Coronary artery (tissue), 2 donors: ENCODE data around the gene URM1.

ENCODE experiments used
- DNase-seq: peaks from one replicate; pipeline ENCODE4 v3.0.0-alpha.2; 2017; ENCODE audit warnings: low spot score
- H3K27ac ChIP-seq, 2 donors: fragments of 200-600 bp; sonication (generic); one replicate each; pipeline ENCODE4 v1.5.1; 2016 to 2019
- H3K4me3 ChIP-seq: fragments of 200-600 bp; sonication (generic); 2 replicates; pipeline ENCODE4 v1.5.1; 2016; ENCODE audit warnings: mild to moderate bottlenecking, moderate library complexity
- TF ChIP-seq, protein P1 (sequence below): fragments of 200-600 bp; sonication (generic); IDR thresholded peaks from one replicate; pipeline ENCODE4 v1.5.1; 2019; ENCODE audit warnings: antibody characterized with exemption

Gene URM1

DNA sequence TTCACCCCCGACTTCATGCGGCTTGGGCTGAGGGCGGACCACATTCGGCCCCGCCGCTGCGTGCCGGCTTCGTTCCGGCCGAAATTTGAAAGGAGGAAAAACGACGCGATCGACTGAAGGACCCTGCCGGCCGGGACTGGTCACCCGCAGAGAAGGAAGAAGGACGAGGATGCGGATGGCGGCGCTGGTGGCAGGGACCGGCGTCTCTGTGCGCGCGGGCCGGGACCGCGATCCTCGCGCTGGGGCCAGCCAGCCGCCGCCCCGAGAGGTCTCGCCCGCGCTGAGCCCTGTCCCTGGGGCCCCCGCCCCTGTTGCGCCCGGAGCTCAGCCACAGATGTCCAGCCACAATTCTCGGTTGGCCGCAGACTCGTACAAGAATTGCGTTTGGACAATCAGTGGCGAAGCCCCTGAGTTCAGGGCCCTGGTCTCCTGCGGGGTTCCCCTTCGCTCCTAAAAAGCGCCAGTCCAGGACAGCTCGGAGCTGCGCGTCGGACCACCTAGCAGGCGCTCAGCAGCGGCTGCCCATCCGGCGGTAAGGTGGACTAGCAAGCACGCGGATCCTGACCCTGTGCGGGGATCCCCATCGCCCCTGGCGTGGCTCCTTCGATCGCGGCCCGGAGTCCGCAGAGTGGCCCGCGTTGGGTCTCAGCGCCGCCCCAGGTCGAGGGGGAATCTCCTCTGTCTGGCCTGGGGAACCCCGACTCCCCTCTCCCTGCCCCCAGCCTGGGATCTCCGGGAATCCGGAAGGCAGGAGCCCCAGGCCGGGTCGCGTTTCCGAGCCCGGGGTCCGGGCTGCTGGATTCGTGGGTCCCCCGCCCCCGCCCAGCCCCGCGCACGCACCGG is 21.3 kb downstream of the URM1 start:
- no peak for DNase-seq
- Histone ChIP-seq H3K4me3 (no peak overlapping the region), H3K27ac (no peak overlapping the region)
- TF ChIP-seq, protein P1, sequence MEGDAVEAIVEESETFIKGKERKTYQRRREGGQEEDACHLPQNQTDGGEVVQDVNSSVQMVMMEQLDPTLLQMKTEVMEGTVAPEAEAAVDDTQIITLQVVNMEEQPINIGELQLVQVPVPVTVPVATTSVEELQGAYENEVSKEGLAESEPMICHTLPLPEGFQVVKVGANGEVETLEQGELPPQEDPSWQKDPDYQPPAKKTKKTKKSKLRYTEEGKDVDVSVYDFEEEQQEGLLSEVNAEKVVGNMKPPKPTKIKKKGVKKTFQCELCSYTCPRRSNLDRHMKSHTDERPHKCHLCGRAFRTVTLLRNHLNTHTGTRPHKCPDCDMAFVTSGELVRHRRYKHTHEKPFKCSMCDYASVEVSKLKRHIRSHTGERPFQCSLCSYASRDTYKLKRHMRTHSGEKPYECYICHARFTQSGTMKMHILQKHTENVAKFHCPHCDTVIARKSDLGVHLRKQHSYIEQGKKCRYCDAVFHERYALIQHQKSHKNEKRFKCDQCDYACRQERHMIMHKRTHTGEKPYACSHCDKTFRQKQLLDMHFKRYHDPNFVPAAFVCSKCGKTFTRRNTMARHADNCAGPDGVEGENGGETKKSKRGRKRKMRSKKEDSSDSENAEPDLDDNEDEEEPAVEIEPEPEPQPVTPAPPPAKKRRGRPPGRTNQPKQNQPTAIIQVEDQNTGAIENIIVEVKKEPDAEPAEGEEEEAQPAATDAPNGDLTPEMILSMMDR, result no peak

DNA sequence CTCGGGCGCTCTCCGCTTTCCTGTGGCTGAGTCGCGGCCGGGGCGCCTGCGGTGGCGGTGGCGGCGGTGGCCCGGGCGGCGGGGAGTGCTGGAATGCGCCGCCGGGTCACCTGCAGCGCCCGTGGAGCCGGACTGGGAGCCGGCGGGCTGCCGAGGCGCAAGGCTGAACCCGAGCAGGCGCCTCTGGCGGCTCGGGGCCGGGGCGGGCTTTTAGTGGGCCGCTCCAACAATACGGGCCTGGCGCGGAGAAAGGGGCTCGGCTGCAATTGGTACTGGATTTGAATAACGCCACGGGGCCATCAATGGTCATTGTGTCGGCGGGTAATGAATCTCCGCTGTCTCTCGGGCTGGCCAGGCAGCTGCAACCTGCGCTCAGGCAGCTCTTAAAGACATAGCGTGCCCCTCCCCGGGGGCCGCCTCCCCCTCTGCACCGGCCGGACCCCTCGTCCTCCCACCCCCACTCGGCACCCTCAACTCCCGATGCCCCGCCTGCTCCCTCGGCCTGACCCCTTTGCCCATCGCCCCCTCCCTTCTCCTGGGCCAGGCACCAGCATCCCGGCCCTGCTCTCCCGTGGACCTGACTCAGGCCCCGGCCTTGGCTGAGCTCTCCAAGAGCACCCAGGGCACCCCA is 22.1 kb downstream of the URM1 start:
- TF ChIP-seq, protein P1, result no peak
- H3K4me3 ChIP-seq, result no peak overlapping the region
- no peak overlapping the region for H3K27ac ChIP-seq
- DNase-seq, result no peak

- H3K27ac ChIP-seq, result no peak overlapping the region
- TF ChIP-seq, protein P1, result no peak
- H3K4me3 ChIP-seq, result no peak overlapping the region
- no peak for DNase-seq
Measured at GRCh38 chr9:128393970-128394369, 22.8 kb downstream of the URM1 start.

DNA sequence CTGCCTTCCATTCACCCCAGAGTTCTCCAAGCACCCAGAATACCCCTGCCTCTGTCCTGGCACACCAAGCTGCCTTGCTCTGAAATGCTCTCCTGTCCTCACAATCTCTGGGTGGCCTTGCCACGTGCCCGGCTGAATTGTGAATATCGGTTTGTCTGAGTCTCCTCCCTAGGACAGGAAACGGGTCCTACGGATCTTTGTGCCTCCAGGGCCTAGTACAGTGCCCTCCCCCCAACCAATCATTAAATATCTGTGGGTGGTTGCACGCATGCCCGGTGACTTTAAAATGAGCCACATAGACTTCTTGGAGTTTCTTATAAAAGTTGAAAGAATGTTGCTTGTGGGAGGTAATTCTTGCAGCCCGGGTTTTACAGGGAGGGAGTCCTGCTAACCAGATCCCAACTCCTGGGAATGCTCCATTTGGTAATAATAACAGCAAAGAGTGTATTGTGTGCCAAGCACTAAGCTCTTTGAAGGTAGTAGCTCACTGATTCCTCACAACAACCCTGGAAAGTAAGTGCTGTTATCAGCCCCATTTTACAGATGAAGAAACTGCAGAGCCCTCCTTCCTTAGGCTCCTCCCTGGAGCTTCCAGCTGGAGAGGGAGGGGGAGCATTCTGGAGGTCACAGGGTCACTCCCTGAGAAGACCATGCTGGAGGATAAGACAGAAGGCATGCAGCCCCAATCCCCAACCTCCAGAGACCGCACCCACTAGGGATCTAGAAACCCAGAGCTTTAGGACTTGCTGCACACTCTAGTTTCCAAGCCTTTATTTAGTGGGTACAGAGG is 23.4 kb downstream of the URM1 start:
- TF ChIP-seq, protein P1, result no peak

GRCh38 chr9:128396970-128397613 is 25.9 kb downstream of the URM1 start:
- TF ChIP-seq, protein P1, result no peak

More for the DNA sequence above, 23.4 kb downstream of the URM1 start:
- no peak for DNase-seq
- Histone ChIP-seq H3K4me3 (no peak overlapping the region), H3K27ac (no peak overlapping the region)

DNA sequence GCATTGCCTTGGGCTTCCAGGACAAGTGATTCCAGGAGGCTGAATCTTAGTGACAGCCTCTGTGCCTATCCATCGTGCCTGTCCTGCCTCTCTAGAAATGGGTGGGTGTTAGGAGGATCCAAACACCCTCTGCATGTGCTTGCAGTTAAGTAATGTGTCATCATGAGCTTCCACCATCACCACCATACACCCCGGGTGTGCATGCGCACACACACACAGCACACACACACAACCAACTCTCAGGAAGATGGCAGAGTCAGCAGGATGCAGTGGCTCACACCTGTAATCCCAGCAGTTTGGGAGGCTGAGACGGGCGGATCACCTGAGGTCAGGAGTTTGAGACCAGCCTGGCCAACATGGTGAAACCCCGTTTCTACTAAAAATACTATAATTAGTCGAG is 26.7 kb downstream of the URM1 start:
- TF ChIP-seq, protein P1, result no peak
- peak overlapping the region; percentile 37 for H3K4me3 ChIP-seq
- no peak overlapping the region for H3K27ac ChIP-seq
- no peak for DNase-seq

More at GRCh38 chr9:128396970-128397613, 25.9 kb downstream of the URM1 start:
- Histone ChIP-seq H3K27ac (peak overlapping the region in 1 of 2 donors; percentile 28), H3K4me3 (peak overlapping the region; percentile 37)
- DNase-seq, result no peak
